Small intestine (tissue), 7 donors: ENCODE measurements around the gene GNG11. TPM values are rescaled to one million over a fixed set of nuclear protein-coding genes. Genes with fewer than 3 reads are reported as not detected.

Source experiments
- DNase-seq, 2 donors: peaks; one replicate each; pipeline versions ENCODE4 v3.0.0 to v3.0.0-alpha.2; 2013
- FAIRE-seq: peaks from 2 replicates; lab custom pipeline; 2012; peaks lifted over from hg19 to GRCh38; lab: Jason Lieb, UNC
- H3K27ac ChIP-seq, 3 donors: one replicate each; pipeline ENCODE4 v1.5.1; 2013; ENCODE audit warnings: low read length in 2 of 3, mild to moderate bottlenecking in 2 of 3, control low read depth in 1 of 3, inconsistent platforms in 1 of 3, low read depth in 1 of 3, moderate library complexity in 1 of 3
- H3K27me3 ChIP-seq, 3 donors: one replicate each; pipeline ENCODE4 v1.6.1; 2013; ENCODE audit warnings: low read length in 3 of 3, inconsistent platforms in 1 of 3; ENCODE audit not compliant: control insufficient read depth in 3 of 3, insufficient read depth in 3 of 3
- H3K36me3 ChIP-seq, 3 donors: one replicate each; pipeline ENCODE4 v1.6.1; 2013; ENCODE audit warnings: low read length in 3 of 3, inconsistent platforms in 1 of 3, low read depth in 1 of 3, mild to moderate bottlenecking in 1 of 3, moderate library complexity in 1 of 3; ENCODE audit not compliant: control insufficient read depth in 3 of 3, insufficient read depth in 2 of 3
- H3K4me1 ChIP-seq, 3 donors: one replicate each; pipeline ENCODE4 v1.6.1; 2013; ENCODE audit warnings: low read length in 2 of 3, inconsistent platforms in 1 of 3, low read depth in 1 of 3, mild to moderate bottlenecking in 1 of 3, moderate library complexity in 1 of 3; ENCODE audit not compliant: control insufficient read depth in 3 of 3, insufficient read depth in 2 of 3
- H3K4me3 ChIP-seq, 3 donors: one replicate each; pipeline ENCODE4 v1.5.1; 2013; ENCODE audit warnings: low read length in 3 of 3, control low read depth in 1 of 3, inconsistent platforms in 1 of 3, low read depth in 1 of 3, mild to moderate bottlenecking in 1 of 3, moderate library complexity in 1 of 3
- H3K9me3 ChIP-seq, 2 donors: one replicate each; pipeline ENCODE4 v1.6.1; 2013; ENCODE audit warnings: low read depth in 1 of 2, low read length in 1 of 2; ENCODE audit not compliant: control insufficient read depth in 2 of 2, insufficient read depth in 1 of 2
- WGBS, 3 donors: extraction: QIAGEN DNeasy Blood & Tissue Kit; methylation state at CpG; one replicate each; pipeline ENCODE4 v1.1.7; 2013; 5-methylcytosine and 5-hydroxymethylcytosine counted together
- polyA plus RNA-seq, 4 donors: library from polyadenylated mRNA; stranded (reverse) in 3 of 4; unstranded in 1 of 4; fragments of 200-250 nt in 3 of 4; fragments of 120-200 nt in 1 of 4; gene quantifications; one replicate each; pipeline versions ENCODE4 v1.2.1 to v1.2.3, GENCODE V29; 2013
- donor health status: healthy with polysubstance abuse.
- donor health status: control.
- donor health status: control.
- donor health status: Bipolar disorder and iron deficiency.
- donor health status: healthy.

Gene GNG11
- polyA plus RNA-seq, 4 donors, result 2.0 to 18.6 (median 13.7) TPM

DNA sequence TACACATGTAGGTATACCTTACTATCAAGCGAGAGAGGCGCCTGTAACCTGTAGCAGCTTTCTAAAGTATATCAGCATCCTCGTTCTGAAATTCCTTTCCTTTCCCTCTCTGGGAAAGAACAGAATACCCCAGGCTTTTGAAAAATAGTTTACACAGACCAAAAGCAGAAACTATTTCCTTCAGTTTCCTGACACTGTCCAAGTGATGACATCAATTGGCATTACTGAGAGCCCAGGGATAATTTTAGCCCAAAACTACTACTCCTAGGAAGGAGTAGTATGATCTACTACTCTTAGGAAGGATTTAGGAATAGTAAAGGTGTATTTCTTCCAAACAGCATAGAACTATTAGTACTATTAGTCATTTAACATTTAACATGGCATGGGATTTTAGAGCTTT lies 6.0 kb downstream of the GNG11 start:
- no peak overlapping the region for H3K27ac ChIP-seq
- H3K9me3 ChIP-seq, result no peaks in the 10 kb centered on the region
- WGBS, 3 donors, result 74 to 81% (median 79%) methylated on average over 3 of the region's 3 CpGs
- H3K4me3 ChIP-seq, result no peak overlapping the region
- FAIRE-seq (no peak), DNase-seq (no peak)
- H3K27me3 ChIP-seq, result no peaks in the 10 kb centered on the region
- H3K36me3 ChIP-seq, result no peaks in the 10 kb centered on the region
- H3K4me1 ChIP-seq, result no peaks in the 10 kb centered on the region

- no peaks in the 10 kb centered on the region for H3K36me3 ChIP-seq
- DNase-seq (no peak), FAIRE-seq (no peak)
- WGBS, 3 donors, result 66 to 71% (median 67%) methylated on average over 3 of the region's 3 CpGs
- no peaks in the 10 kb centered on the region for H3K9me3 ChIP-seq
- peaks cover 0 to 2% (median 0%) of the 10 kb centered on the region in 3 donors for H3K27me3 ChIP-seq
- H3K27ac ChIP-seq, result no peak overlapping the region
- peaks cover 0 to 2% (median 0%) of the 10 kb centered on the region in 3 donors for H3K4me1 ChIP-seq
- no peak overlapping the region for H3K4me3 ChIP-seq
Observed at GRCh38 chr7:93931655-93932054, 10.1 kb downstream of the GNG11 start.

DNA sequence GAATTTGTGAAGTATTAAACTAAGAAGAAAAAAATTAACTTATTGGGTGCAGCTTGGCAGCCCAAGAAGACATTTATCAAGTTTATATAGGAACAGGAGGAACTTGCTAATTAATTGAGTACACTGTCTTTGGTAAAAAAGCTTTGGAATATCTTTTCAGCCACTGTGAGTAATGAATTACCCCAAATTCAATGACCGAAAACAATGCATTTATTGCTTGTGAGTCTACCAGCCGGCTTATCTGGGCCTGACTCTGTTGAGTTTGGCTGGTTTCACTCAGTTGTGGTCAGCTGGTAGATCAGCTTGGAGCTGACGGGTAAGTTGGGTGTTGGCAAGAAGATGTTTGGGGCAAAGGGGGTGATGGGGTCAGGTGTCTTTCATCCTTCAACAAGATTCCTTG lies 11.6 kb downstream of the GNG11 start:
- FAIRE-seq (no peak), DNase-seq (no peak)
- Histone ChIP-seq H3K9me3 (no peaks in the 10 kb centered on the region), H3K4me3 (no peak overlapping the region), H3K4me1 (peaks cover 0 to 2% (median 0%) of the 10 kb centered on the region in 3 donors), H3K27me3 (peaks cover 0 to 2% (median 0%) of the 10 kb centered on the region in 3 donors), H3K36me3 (no peaks in the 10 kb centered on the region), H3K27ac (no peak overlapping the region)
- WGBS, 3 donors, result 80 to 88% (median 87%) methylated on average over 3 of the region's 3 CpGs

DNA sequence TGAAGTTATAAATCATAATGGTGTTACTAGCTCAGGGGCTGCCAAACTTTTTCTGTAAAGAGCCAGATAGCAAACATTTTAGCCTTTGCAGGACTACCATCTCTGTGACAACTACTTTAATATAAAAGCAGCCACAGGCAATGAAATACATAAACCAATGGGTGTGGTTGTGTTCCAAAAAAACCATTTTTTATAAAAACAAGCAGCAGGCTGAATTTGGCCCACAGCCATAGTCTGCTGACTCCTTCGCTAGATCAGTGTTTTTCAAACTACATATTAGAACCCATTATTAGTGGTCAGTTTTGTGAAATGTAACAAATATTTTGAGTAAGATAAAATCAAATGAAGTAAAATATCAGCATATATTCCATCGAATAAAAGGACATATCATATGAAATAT lies 13.6 kb downstream of the GNG11 start:
- no peak for FAIRE-seq
- no peak overlapping the region for H3K27ac ChIP-seq
- H3K27me3 ChIP-seq, result peaks cover 0 to 2% (median 0%) of the 10 kb centered on the region in 3 donors
- no peaks in the 10 kb centered on the region for H3K9me3 ChIP-seq
- DNase-seq, result no peak
- no peaks in the 10 kb centered on the region for H3K36me3 ChIP-seq
- WGBS, 3 donors, result 74 to 81% (median 80%) methylated on average over 2 of the region's 2 CpGs
- H3K4me3 ChIP-seq, result no peak overlapping the region
- peaks cover 0 to 2% (median 0%) of the 10 kb centered on the region in 3 donors for H3K4me1 ChIP-seq

DNA sequence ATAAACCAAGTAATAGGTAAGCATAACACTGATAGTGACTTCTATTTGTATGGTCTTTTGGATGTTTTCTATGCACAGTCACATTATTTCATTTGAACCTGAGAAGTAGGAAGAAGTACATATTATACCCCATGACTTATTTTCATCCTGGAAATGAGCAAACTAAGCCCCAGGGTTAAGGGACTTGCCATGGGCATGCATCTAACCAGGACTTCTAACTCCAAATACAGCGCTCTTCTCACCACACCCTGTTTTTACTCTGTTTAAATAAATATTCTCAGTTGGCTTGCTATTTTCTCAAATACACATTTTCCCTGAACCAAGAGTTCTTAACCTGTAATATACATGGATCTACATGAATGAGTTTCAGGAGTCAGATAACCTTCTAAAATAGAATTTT lies 16.3 kb downstream of the GNG11 start:
- H3K27me3 ChIP-seq, result peaks cover 0 to 2% (median 0%) of the 10 kb centered on the region in 3 donors
- FAIRE-seq (no peak), DNase-seq (no peak)
- no peaks in the 10 kb centered on the region for H3K36me3 ChIP-seq
- peaks cover 0 to 2% (median 0%) of the 10 kb centered on the region in 3 donors for H3K4me1 ChIP-seq
- 86 to 93% (median 86%) methylated on average over 1 of the region's 1 CpG for WGBS, 3 donors
- H3K27ac ChIP-seq, result no peak overlapping the region
- H3K4me3 ChIP-seq, result no peak overlapping the region
- H3K9me3 ChIP-seq, result no peaks in the 10 kb centered on the region

- no peaks in the 10 kb centered on the region for H3K36me3 ChIP-seq
Observed at GRCh38 chr7:93938293-93938692, 16.8 kb downstream of the GNG11 start.

DNA sequence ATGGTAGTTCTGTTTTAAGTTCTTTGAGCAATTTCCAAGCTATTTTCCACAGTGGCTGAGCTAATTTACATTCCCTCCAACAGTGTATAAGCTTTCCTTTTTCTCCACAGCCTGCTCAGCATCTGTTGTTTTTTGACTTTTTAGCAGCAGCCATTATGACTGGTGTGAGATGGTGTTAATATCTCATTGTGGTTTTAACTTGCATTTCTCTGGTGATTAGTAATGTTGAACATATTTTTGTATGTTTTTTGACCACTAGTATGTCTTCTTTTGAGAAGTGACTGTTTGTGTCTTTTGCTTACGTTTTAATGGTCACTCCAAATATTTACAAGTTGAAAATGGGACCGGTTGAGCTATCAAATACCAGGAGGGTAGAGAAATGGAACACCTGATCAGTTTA lies 20.4 kb downstream of the GNG11 start:
- Histone ChIP-seq H3K4me3 (no peak overlapping the region), H3K27ac (no peak overlapping the region), H3K27me3 (no peaks in the 10 kb centered on the region), H3K4me1 (no peaks in the 10 kb centered on the region), H3K9me3 (no peaks in the 10 kb centered on the region), H3K36me3 (no peaks in the 10 kb centered on the region)
- WGBS, 3 donors, result 58 to 79% (median 73%) methylated on average over 2 of the region's 2 CpGs
- FAIRE-seq, result no peak
- no peak for DNase-seq

More at GRCh38 chr7:93938293-93938692, 16.8 kb downstream of the GNG11 start:
- FAIRE-seq (no peak), DNase-seq (no peak)
- Histone ChIP-seq H3K27ac (no peak overlapping the region), H3K4me3 (no peak overlapping the region), H3K27me3 (no peaks in the 10 kb centered on the region), H3K4me1 (peaks cover 0 to 2% (median 0%) of the 10 kb centered on the region in 3 donors), H3K9me3 (no peaks in the 10 kb centered on the region)

- Histone ChIP-seq H3K36me3 (no peaks in the 10 kb centered on the region), H3K27me3 (no peaks in the 10 kb centered on the region), H3K4me1 (no peaks in the 10 kb centered on the region), H3K27ac (no peak overlapping the region), H3K4me3 (no peak overlapping the region), H3K9me3 (no peaks in the 10 kb centered on the region)
- FAIRE-seq (no peak), DNase-seq (no peak)
- 45 to 56% (median 50%) methylated on average over 4 of the region's 4 CpGs for WGBS, 3 donors
Observed at GRCh38 chr7:93943816-93944540, 22.4 kb downstream of the GNG11 start.

DNA sequence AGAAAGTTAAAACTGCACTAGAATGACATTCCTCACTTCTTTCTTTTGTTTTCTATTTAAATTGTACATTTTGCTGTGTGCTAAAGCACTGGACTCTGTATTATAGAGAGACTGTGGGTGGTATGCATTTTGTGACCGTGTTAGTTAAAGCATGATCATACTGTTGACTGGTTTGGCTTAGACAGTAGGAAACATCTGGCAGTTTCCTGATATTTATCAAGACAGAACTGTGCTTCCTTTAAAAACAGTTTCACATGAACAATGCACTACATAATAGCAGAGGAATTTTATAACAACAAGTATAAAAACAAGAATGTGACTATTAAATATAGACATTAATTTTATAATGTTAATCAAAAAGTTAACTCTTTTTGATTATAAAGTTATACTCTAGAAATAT lies 23.1 kb downstream of the GNG11 start:
- H3K27me3 ChIP-seq, result no peaks in the 10 kb centered on the region
- WGBS, 3 donors, result 25 to 44% (median 27%) methylated on average over 1 of the region's 1 CpG
- no peaks in the 10 kb centered on the region for H3K4me1 ChIP-seq
- H3K36me3 ChIP-seq, result no peaks in the 10 kb centered on the region
- FAIRE-seq (no peak), DNase-seq (no peak)
- H3K4me3 ChIP-seq, result no peak overlapping the region
- H3K27ac ChIP-seq, result no peak overlapping the region
- no peaks in the 10 kb centered on the region for H3K9me3 ChIP-seq
